H1 (cell line): ENCODE measurements around the gene TSSC4. TPM values are rescaled to one million over a fixed set of nuclear protein-coding genes. Genes with fewer than 3 reads are reported as not detected.

Source experiments
- CBX8 ChIP-seq: fragments of 300-800, 300-1000 bp; sonication (generic); IDR thresholded peaks from 2 replicates; pipeline ENCODE4 v1.7.1; 2016; ENCODE audit warnings: low read depth, low read length, borderline replicate concordance
- KDM1A ChIP-seq: fragments of 200-600, 300-600 bp; sonication (generic); IDR thresholded peaks from 2 replicates; pipeline ENCODE4 v1.7.1; 2016; ENCODE audit warnings: mild to moderate bottlenecking, low read length, borderline replicate concordance
- KDM4A ChIP-seq: IDR thresholded peaks from one replicate; pipeline ENCODE4 v1.7.1; 2012; ENCODE audit warnings: low read depth, mild to moderate bottlenecking, moderate library complexity, low read length, inconsistent platforms; ENCODE audit not compliant: severe bottlenecking
- POLR2AphosphoS5 ChIP-seq: IDR thresholded peaks from 2 replicates; pipeline ENCODE4 v1.6.1; 2011; ENCODE audit warnings: low read depth, low read length
- YY1 ChIP-seq: IDR thresholded peaks from 2 replicates; pipeline ENCODE4 v1.6.1; 2011; ENCODE audit warnings: low read depth, mild to moderate bottlenecking, low read length
- polyA plus RNA-seq, 7 experiments: library from polyadenylated mRNA; depleted of rRNA in 3 of 7; stranded (reverse) in 5 of 7; unstranded in 2 of 7; fragments of >200 nt in 5 of 7; fragments of 200-250 nt in 2 of 7; gene quantifications; 1 replicate in 5 of 7; 2 replicates in 1 of 7; 4 replicates in 1 of 7; pipeline versions ENCODE4 v1.2.1 to v1.2.3, GENCODE V29; 2011 to 2013; ENCODE audit warnings: missing spikeins in 2 of 7, mixed read lengths in 2 of 7
- total RNA-seq: library from RNA; stranded (reverse); fragmentation: NEBNext Ultra II Directional; extraction: Animal tissue kit (Norgen Biotek cat#: 25700); gene quantifications from 2 replicates; pipeline ENCODE4 v1.2.1, GENCODE V29; 2021

Gene TSSC4
- total and polyA plus RNA-seq, 2 of the 8 experiments (the other 6 are each of a cell fraction or from before 2014, with no cell fraction given) = 34.0 to 39.3 TPM

- no peak for TF ChIP-seq KDM1A
- TF ChIP-seq KDM4A = no peak
- TF ChIP-seq POLR2AphosphoS5 = no peak
- TF ChIP-seq CBX8 = no peak
- no peak for TF ChIP-seq YY1
Observed at GRCh38 chr11:2446590-2447252, 46.2 kb downstream of the TSSC4 start (continued).
